K562 (cell line): ENCODE data around the gene PNPLA2. TPM values are rescaled to one million over a fixed set of nuclear protein-coding genes. Genes with fewer than 3 reads are reported as not detected.

Experiments used
- ATAC-seq: fragments of 200-7000 bp; cut with Tn5 transposase; 3 replicates; pipeline ENCODE4 v1.9.1; 2020; ENCODE audit warnings: moderate library complexity
- BruUV-seq: library from RNA; stranded (reverse); fragments of 400-500 nt; replicated peaks from 2 replicates; lab custom pipeline; 2021; lab: Mats Ljungman, UMichigan
- CTCF ChIA-PET: fragments of 300-600 bp; formaldehyde crosslinking; extraction: SDS; loops from one replicate; lab custom pipeline; 2021; ENCODE audit warnings: low intra/inter-chr PET ratio; lab: Yijun Ruan, JAX
- POLR2A ChIA-PET: fragments of 300-600, 350-650 bp; sonication (Branson Sonifier 250); formaldehyde crosslinking; extraction: SDS; loops from one replicate; lab custom pipeline; 2021; ENCODE audit warnings: antibody characterized with exemption, inconsistent platforms; lab: Yijun Ruan, JAX
- DNase-seq, 4 experiments: peaks; one replicate each; pipeline versions ENCODE4 v3.0.0 to v3.0.0-alpha.2; 2011 to 2018; ENCODE audit warnings: low spot score in 3 of 4, mixed read lengths in 3 of 4; ENCODE audit errors: extremely low read depth in 1 of 4
- FAIRE-seq: peaks from 2 replicates; lab custom pipeline; 2011; peaks lifted over from hg19 to GRCh38; lab: Jason Lieb, UNC
- H2AFZ ChIP-seq: 2 replicates; pipeline ENCODE4 v1.6.0; 2011; ENCODE audit warnings: low read depth, low read length, control low read depth, inconsistent platforms
- H3K27ac ChIP-seq: fragments of 200-600 bp; 3 replicates; pipeline ENCODE4 v1.8.0; 2011; ENCODE audit warnings: low read depth, mild to moderate bottlenecking, control low read depth, inconsistent platforms, low read length, moderate library complexity, mixed read lengths; ENCODE audit errors: extremely low read depth
- H3K27me3 ChIP-seq, 2 experiments: fragments of 300-600 bp in 1 of 2; 2 replicates in 1 of 2; 3 replicates in 1 of 2; pipeline versions ENCODE4 v1.6.0 to v1.8.0; 2011; ENCODE audit warnings: inconsistent platforms in 2 of 2, low read length in 2 of 2, mild to moderate bottlenecking in 1 of 2, mixed read lengths in 1 of 2, moderate library complexity in 1 of 2; ENCODE audit not compliant: control insufficient read depth in 2 of 2, insufficient read depth in 2 of 2
- H3K36me3 ChIP-seq: fragments of 300-600 bp; 3 replicates; pipeline ENCODE4 v1.8.0; 2011; ENCODE audit warnings: mild to moderate bottlenecking, low read length, inconsistent platforms; ENCODE audit not compliant: control insufficient read depth, insufficient read depth
- H3K4me1 ChIP-seq, 2 experiments: fragments of 200-600 bp in 1 of 2; replicated peaks in 1 of 2; 2 replicates in 1 of 2; 3 replicates in 1 of 2; pipeline versions ENCODE4 v1.5.1 to v1.8.0; 2011; ENCODE audit warnings: inconsistent platforms in 2 of 2, low read length in 2 of 2, mild to moderate bottlenecking in 1 of 2, mixed read lengths in 1 of 2, moderate library complexity in 1 of 2; ENCODE audit not compliant: control insufficient read depth in 2 of 2, insufficient read depth in 2 of 2
- H3K4me2 ChIP-seq: 2 replicates; pipeline ENCODE4 v1.6.1; 2011; ENCODE audit warnings: low read length, control low read depth, inconsistent platforms, mixed read lengths; ENCODE audit not compliant: insufficient read depth
- H3K4me3 ChIP-seq: fragments of 200-600 bp; sonication (generic), shearing (Covaris generic); 2 replicates; pipeline ENCODE4 v1.5.1; 2016; ENCODE audit warnings: control low read depth, inconsistent platforms
- H3K79me2 ChIP-seq: fragments of 200-600 bp; 3 replicates; pipeline ENCODE4 v1.8.0; 2011; ENCODE audit warnings: low read length, inconsistent platforms; ENCODE audit not compliant: control insufficient read depth, insufficient read depth
- H3K9ac ChIP-seq, 2 experiments: 2 replicates each; pipeline versions ENCODE4 v1.6.0 to v1.6.1; 2011; ENCODE audit warnings: low read depth in 2 of 2, low read length in 2 of 2, control low read depth in 1 of 2, inconsistent platforms in 1 of 2, mild to moderate bottlenecking in 1 of 2, mixed read lengths in 1 of 2; ENCODE audit not compliant: insufficient read depth in 1 of 2
- H3K9me1 ChIP-seq: one replicate; pipeline ENCODE4 v1.6.0; 2011; ENCODE audit warnings: inconsistent platforms, mild to moderate bottlenecking, low read length, moderate library complexity; ENCODE audit not compliant: control insufficient read depth, insufficient read depth
- H3K9me3 ChIP-seq: replicated peaks from 2 replicates; pipeline ENCODE4 v1.5.1; 2011; ENCODE audit warnings: low read depth, low read length, inconsistent platforms; ENCODE audit not compliant: control insufficient read depth, insufficient read depth
- H4K20me1 ChIP-seq: replicated peaks from 2 replicates; pipeline ENCODE4 v1.6.1; 2011; ENCODE audit warnings: low read length, inconsistent platforms, mixed read lengths; ENCODE audit not compliant: control insufficient read depth, insufficient read depth
- FOSL1 ChIP-seq: fragments of 200-800 bp; sonication (Bioruptor generic); conservative IDR thresholded peaks from 2 replicates; pipeline ENCODE4 v1.6.1; 2016; ENCODE audit warnings: missing genetic modification characterization, missing compliant biosample characterization
- POLR2G ChIP-seq: fragments of 200-400 bp; formaldehyde crosslinking; IDR thresholded peaks from 2 replicates; pipeline ENCODE4 v1.6.1; 2017; ENCODE audit warnings: low read depth, mild to moderate bottlenecking, antibody characterized with exemption, low read length, moderate library complexity
- RBFOX2 ChIP-seq: fragments of 200-400 bp; formaldehyde crosslinking; IDR thresholded peaks from 2 replicates; pipeline ENCODE4 v1.6.1; 2017; ENCODE audit warnings: low read depth, mild to moderate bottlenecking, low read length, moderate library complexity
- SUPT5H ChIP-seq: fragments of 450-650 bp; IDR thresholded peaks from 2 replicates; pipeline ENCODE4 v1.6.1; 2016
- ZNF224 ChIP-seq: sonication (generic); formaldehyde crosslinking; IDR thresholded peaks from 2 replicates; pipeline ENCODE4 v1.8.0; 2022; ENCODE audit warnings: mild to moderate bottlenecking, missing genetic modification reagents
- WGBS: fragments of 100-300 bp; shearing (Covaris generic); methylation state at CpG from one replicate; pipeline ENCODE4 v1.1.6; 2016; ENCODE audit warnings: low coverage, mixed read lengths; ENCODE audit not compliant: insufficient coverage; ENCODE audit errors: missing lambda C conversion rate; 5-methylcytosine and 5-hydroxymethylcytosine counted together
- in situ Hi-C: fragments of 300-500 bp; cut with MboI; formaldehyde crosslinking; loops from 4 replicates; pipeline ENCODE4 v1.15.0; 2018; ENCODE audit warnings: inconsistent platforms, mixed read lengths
- intact Hi-C: fragments of 100-400 bp; cut with micrococcal nuclease; formaldehyde crosslinking; loops from 2 replicates; pipeline ENCODE4 v1.14.2; 2022
- polyA plus RNA-seq, 8 experiments: library from polyadenylated mRNA; depleted of rRNA in 4 of 8; stranded (reverse) in 5 of 8; unstranded in 3 of 8; fragments of >200 nt; fragmentation: Nextera tagmentation in 2 of 8; fragmentation: Illumina TruSeq in 1 of 8; extraction: Ambion mirVana in 2 of 8; extraction: Trizol in 1 of 8; gene quantifications; 2 replicates each; pipeline versions ENCODE4 v1.2.1 to v1.2.3, GENCODE V29; 2011 to 2014; ENCODE audit warnings: inconsistent platforms in 1 of 8, missing spikeins in 1 of 8
- total RNA-seq, 7 experiments: library from RNA; depleted of rRNA in 6 of 7; stranded (reverse); fragments of >200 nt in 6 of 7; fragmentation: Illumina TruSeq in 2 of 7; extraction: Trizol in 2 of 7; gene quantifications; 2 replicates each; pipeline versions ENCODE4 v1.2.1 to v1.2.3, GENCODE V29; 2011 to 2021; ENCODE audit warnings: low replicate concordance in 1 of 7

PNPLA2 gene
- total and polyA plus RNA-seq, 9 of the 15 experiments (the other 6 are each of a cell fraction or from before 2014, with no cell fraction given), result 0.39 to 87.1 (median 8.4) TPM

- peak; percentile 30 for TF ChIP-seq RBFOX2
- no peak for TF ChIP-seq FOSL1 (tag)
- TF ChIP-seq SUPT5H, result 0 out of 2 replicates have a peak, but pooled peaks have one; percentile 45
- peak; percentile 69 for TF ChIP-seq POLR2G
- no peak for TF ChIP-seq ZNF224 (CRISPR knock-in tag)
- H4K20me1 ChIP-seq, result no peaks in the 10 kb centered on the region
- WGBS, result 56% methylated on average over 12 of the region's 18 CpGs
- peak; percentile 19; the same call in 2 of the 3 replicates for ATAC-seq
- peaks cover 0 to 89% of the 10 kb centered on the region in 2 experiments; a peak in 3 of 5 replicates for H3K4me1 ChIP-seq
- no peak for DNase-seq
- no peak for FAIRE-seq
- in situ Hi-C loops (no loop called here), intact Hi-C loops (loop anchor here (10.0 kb wide), 1 partner anchor 226 kb away; the partner anchor contains the start of genes LMNTD2 and RASSF7)
- no peak overlapping the region for H3K27ac ChIP-seq
- BruUV-seq, result TSS peak; percentile 35
- no peak overlapping the region for H3K4me3 ChIP-seq
- H3K9ac ChIP-seq, result peak overlapping the region in 1 of 2 experiments; percentile 58; a peak in 2 of 4 replicates
- H3K27me3 ChIP-seq, result no peaks in the 10 kb centered on the region
- H3K9me1 ChIP-seq, result peaks cover 3% of the 10 kb centered on the region
- peaks cover 31% of the 10 kb centered on the region; the same call in 1 of the 3 replicates for H3K36me3 ChIP-seq
- no peaks in the 10 kb centered on the region for H3K9me3 ChIP-seq
- peaks cover 9% of the 10 kb centered on the region for H3K79me2 ChIP-seq
- POLR2A ChIA-PET, result interaction anchor here (0.7 to 0.9 kb wide), 2 partner anchors 22 to 33 kb away, joined by 3 to 4 read pairs; no protein-coding TSS in a partner anchor
- H2AFZ ChIP-seq, result no peak overlapping the region
- CTCF ChIA-PET, result no interaction called here
- H3K4me2 ChIP-seq, result no peak overlapping the region
These were observed 27.8 kb upstream of the PNPLA2 start for GRCh38 chr11:790721-791564.
